ENCODE data around the gene LRRK1.

GRCh38 chr15:101057841-101058407 is 138.8 kb downstream of the LRRK1 start:
- TF ChIP-seq POLR2A (IDR thresholded peaks at IDR 0.05), result no peak
- no peak for TF ChIP-seq POLR2AphosphoS5 (IDR thresholded peaks at IDR 0.05)
- TF ChIP-seq, protein P1, sequence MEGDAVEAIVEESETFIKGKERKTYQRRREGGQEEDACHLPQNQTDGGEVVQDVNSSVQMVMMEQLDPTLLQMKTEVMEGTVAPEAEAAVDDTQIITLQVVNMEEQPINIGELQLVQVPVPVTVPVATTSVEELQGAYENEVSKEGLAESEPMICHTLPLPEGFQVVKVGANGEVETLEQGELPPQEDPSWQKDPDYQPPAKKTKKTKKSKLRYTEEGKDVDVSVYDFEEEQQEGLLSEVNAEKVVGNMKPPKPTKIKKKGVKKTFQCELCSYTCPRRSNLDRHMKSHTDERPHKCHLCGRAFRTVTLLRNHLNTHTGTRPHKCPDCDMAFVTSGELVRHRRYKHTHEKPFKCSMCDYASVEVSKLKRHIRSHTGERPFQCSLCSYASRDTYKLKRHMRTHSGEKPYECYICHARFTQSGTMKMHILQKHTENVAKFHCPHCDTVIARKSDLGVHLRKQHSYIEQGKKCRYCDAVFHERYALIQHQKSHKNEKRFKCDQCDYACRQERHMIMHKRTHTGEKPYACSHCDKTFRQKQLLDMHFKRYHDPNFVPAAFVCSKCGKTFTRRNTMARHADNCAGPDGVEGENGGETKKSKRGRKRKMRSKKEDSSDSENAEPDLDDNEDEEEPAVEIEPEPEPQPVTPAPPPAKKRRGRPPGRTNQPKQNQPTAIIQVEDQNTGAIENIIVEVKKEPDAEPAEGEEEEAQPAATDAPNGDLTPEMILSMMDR (IDR thresholded peaks at IDR 0.05), result no peak
